SJSA1 (cell line): ENCODE results near the gene NAA40. TPM values are rescaled to one million over a fixed set of nuclear protein-coding genes. Genes with fewer than 3 reads are reported as not detected.
"Not testable (repeated sequence)": the region's sequence is repeated elsewhere in the genome, so short reads cannot be mapped to it uniquely, and the experiment has no call there.

Experiments
- DNase-seq, 2 experiments: peaks; one replicate each; pipeline ENCODE4 v3.0.0-alpha.2; 2015 to 2020; ENCODE audit warnings: low spot score in 2 of 2, low read depth in 1 of 2
- H3K27ac ChIP-seq: fragments of 250-450 bp; sonication (Bioruptor Pico); 2 replicates; pipeline ENCODE4 v1.5.1; 2020; ENCODE audit warnings: mild to moderate bottlenecking, moderate library complexity
- H3K27me3 ChIP-seq: fragments of 250-450 bp; sonication (Bioruptor Pico); replicated peaks from 2 replicates; pipeline ENCODE4 v1.5.1; 2020; ENCODE audit warnings: mild to moderate bottlenecking, moderate library complexity
- H3K36me3 ChIP-seq: fragments of 250-450 bp; sonication (Bioruptor Pico); 2 replicates; pipeline ENCODE4 v1.5.1; 2020; ENCODE audit warnings: mild to moderate bottlenecking
- H3K4me1 ChIP-seq: fragments of 250-450 bp; sonication (Bioruptor Pico); replicated peaks from 2 replicates; pipeline ENCODE4 v1.6.1; 2021; ENCODE audit warnings: mild to moderate bottlenecking
- H3K4me3 ChIP-seq: fragments of 250-450 bp; sonication (Bioruptor Pico); 2 replicates; pipeline ENCODE4 v1.5.1; 2020; ENCODE audit warnings: mild to moderate bottlenecking
- H3K9me3 ChIP-seq: fragments of 250-450 bp; sonication (Bioruptor Pico); replicated peaks from 2 replicates; pipeline ENCODE4 v1.5.1; 2020; ENCODE audit warnings: mild to moderate bottlenecking
- total RNA-seq: library from RNA; depleted of rRNA; stranded (reverse); fragments of >200 nt; shearing (Covaris generic); gene quantifications from 2 replicates; pipeline ENCODE4 v1.2.3, GENCODE V29; 2014

Gene NAA40
- total RNA-seq, 1 experiment from 2014 or later: 21.4 TPM

- H3K4me3 ChIP-seq: peak overlapping the region; percentile 60
- H3K9me3 ChIP-seq: no peaks in the 10 kb centered on the region
- peaks cover 16% of the 10 kb centered on the region for H3K4me1 ChIP-seq
- no peak for DNase-seq
- H3K27me3 ChIP-seq: no peaks in the 10 kb centered on the region
- peaks cover 19% of the 10 kb centered on the region for H3K36me3 ChIP-seq
- H3K27ac ChIP-seq: no peak overlapping the region
Observed at GRCh38 chr11:63939397-63939891, 642 bp downstream of the NAA40 start.

- H3K36me3 ChIP-seq: peaks cover 24% of the 10 kb centered on the region
- peaks cover 15% of the 10 kb centered on the region for H3K4me1 ChIP-seq
- no peak for DNase-seq
- no peak overlapping the region for H3K27ac ChIP-seq
- no peak overlapping the region for H3K4me3 ChIP-seq
- no peaks in the 10 kb centered on the region for H3K27me3 ChIP-seq
- no peaks in the 10 kb centered on the region for H3K9me3 ChIP-seq
Observed at GRCh38 chr11:63940786-63941185, 2.0 kb downstream of the NAA40 start.

GRCh38 chr11:63941901-63942300 lies 3.1 kb downstream of the NAA40 start:
- H3K27ac ChIP-seq: no peak overlapping the region
- DNase-seq: no peak
- peaks cover 35% of the 10 kb centered on the region for H3K36me3 ChIP-seq
- H3K9me3 ChIP-seq: no peaks in the 10 kb centered on the region
- no peak overlapping the region for H3K4me3 ChIP-seq
- no peaks in the 10 kb centered on the region for H3K27me3 ChIP-seq
- peaks cover 15% of the 10 kb centered on the region for H3K4me1 ChIP-seq

- DNase-seq: no peak
- peaks cover 43% of the 10 kb centered on the region for H3K36me3 ChIP-seq
- H3K27ac ChIP-seq: no peak overlapping the region
- peaks cover 13% of the 10 kb centered on the region for H3K4me1 ChIP-seq
- H3K27me3 ChIP-seq: no peaks in the 10 kb centered on the region
- no peak overlapping the region for H3K4me3 ChIP-seq
- no peaks in the 10 kb centered on the region for H3K9me3 ChIP-seq
Observed at GRCh38 chr11:63942803-63943202, 4.0 kb downstream of the NAA40 start.

GRCh38 chr11:63944987-63945386 lies 6.2 kb downstream of the NAA40 start:
- Histone ChIP-seq H3K4me1 (peaks cover 4% of the 10 kb centered on the region), H3K9me3 (no peaks in the 10 kb centered on the region), H3K36me3 (peaks cover 61% of the 10 kb centered on the region), H3K27me3 (no peaks in the 10 kb centered on the region), H3K4me3 (no peak overlapping the region), H3K27ac (no peak overlapping the region)
- no peak for DNase-seq

- no peak overlapping the region for H3K4me3 ChIP-seq
Observed at GRCh38 chr11:63945477-63946163, 6.8 kb downstream of the NAA40 start.

GRCh38 chr11:63951779-63952536 lies 13.2 kb downstream of the NAA40 start:
- no peaks in the 10 kb centered on the region for H3K27me3 ChIP-seq
- no peak overlapping the region for H3K27ac ChIP-seq
- H3K36me3 ChIP-seq: peaks cover 84% of the 10 kb centered on the region
- H3K4me1 ChIP-seq: no peaks in the 10 kb centered on the region
- no peak for DNase-seq
- no peaks in the 10 kb centered on the region for H3K9me3 ChIP-seq
- no peak overlapping the region for H3K4me3 ChIP-seq

More at GRCh38 chr11:63945477-63946163, 6.8 kb downstream of the NAA40 start:
- Histone ChIP-seq H3K4me1 (peaks cover 4% of the 10 kb centered on the region), H3K9me3 (no peaks in the 10 kb centered on the region), H3K27me3 (no peaks in the 10 kb centered on the region), H3K27ac (no peak overlapping the region), H3K36me3 (peaks cover 64% of the 10 kb centered on the region)
- DNase-seq: peak; percentile 66 to 72

- Histone ChIP-seq H3K27me3 (no peaks in the 10 kb centered on the region), H3K4me3 (no peak overlapping the region), H3K4me1 (no peaks in the 10 kb centered on the region), H3K36me3 (peaks cover 83% of the 10 kb centered on the region), H3K27ac (no peak overlapping the region), H3K9me3 (no peaks in the 10 kb centered on the region)
- no peak for DNase-seq
Observed at GRCh38 chr11:63952570-63952969, 13.8 kb downstream of the NAA40 start.

- Histone ChIP-seq H3K36me3 (peaks cover 41% of the 10 kb centered on the region), H3K4me3 (no peak overlapping the region), H3K9me3 (no peaks in the 10 kb centered on the region), H3K27me3 (no peaks in the 10 kb centered on the region), H3K4me1 (no peaks in the 10 kb centered on the region), H3K27ac (no peak overlapping the region)
- no peak for DNase-seq
Observed at GRCh38 chr11:63958008-63958407, 19.2 kb downstream of the NAA40 start.

GRCh38 chr11:63961608-63962412 lies 23.0 kb downstream of the NAA40 start:
- DNase-seq: no peak
- H3K4me1 ChIP-seq: no peaks in the 10 kb centered on the region
- H3K27ac ChIP-seq: no peak overlapping the region
- H3K36me3 ChIP-seq: peaks cover 5% of the 10 kb centered on the region; the same call in 1 of the 2 replicates
- H3K9me3 ChIP-seq: no peaks in the 10 kb centered on the region
- H3K4me3 ChIP-seq: no peak overlapping the region
- H3K27me3 ChIP-seq: no peaks in the 10 kb centered on the region

- not testable (repeated sequence) for H3K4me3 ChIP-seq, DNase-seq, H3K9me3 ChIP-seq, H3K36me3 ChIP-seq, H3K27me3 ChIP-seq, H3K4me1 ChIP-seq, H3K27ac ChIP-seq
Observed at GRCh38 chr11:63963895-63964294, 25.1 kb downstream of the NAA40 start.

GRCh38 chr11:63966444-63966843 lies 27.6 kb downstream of the NAA40 start:
- Histone ChIP-seq H3K4me3 (no peak overlapping the region), H3K4me1 (no peaks in the 10 kb centered on the region), H3K9me3 (no peaks in the 10 kb centered on the region), H3K27me3 (no peaks in the 10 kb centered on the region), H3K27ac (no peak overlapping the region), H3K36me3 (no peaks in the 10 kb centered on the region)
- no peak for DNase-seq

- DNase-seq: no peak
- Histone ChIP-seq H3K36me3 (peaks cover under 1% of the 10 kb centered on the region), H3K4me1 (no peaks in the 10 kb centered on the region), H3K27me3 (no peaks in the 10 kb centered on the region), H3K4me3 (no peak overlapping the region), H3K27ac (no peak overlapping the region), H3K9me3 (0 out of 2 replicates have a peak, but pooled peaks cover 2% of the 10 kb centered on the region)
Observed at GRCh38 chr11:63969461-63969860, 30.7 kb downstream of the NAA40 start.
